Measurements from ENCODE around the gene HAGHL.
"Not testable (repeated sequence)": the region's sequence is repeated elsewhere in the genome, so short reads cannot be mapped to it uniquely, and the experiment has no call there.

Gene HAGHL

DNA sequence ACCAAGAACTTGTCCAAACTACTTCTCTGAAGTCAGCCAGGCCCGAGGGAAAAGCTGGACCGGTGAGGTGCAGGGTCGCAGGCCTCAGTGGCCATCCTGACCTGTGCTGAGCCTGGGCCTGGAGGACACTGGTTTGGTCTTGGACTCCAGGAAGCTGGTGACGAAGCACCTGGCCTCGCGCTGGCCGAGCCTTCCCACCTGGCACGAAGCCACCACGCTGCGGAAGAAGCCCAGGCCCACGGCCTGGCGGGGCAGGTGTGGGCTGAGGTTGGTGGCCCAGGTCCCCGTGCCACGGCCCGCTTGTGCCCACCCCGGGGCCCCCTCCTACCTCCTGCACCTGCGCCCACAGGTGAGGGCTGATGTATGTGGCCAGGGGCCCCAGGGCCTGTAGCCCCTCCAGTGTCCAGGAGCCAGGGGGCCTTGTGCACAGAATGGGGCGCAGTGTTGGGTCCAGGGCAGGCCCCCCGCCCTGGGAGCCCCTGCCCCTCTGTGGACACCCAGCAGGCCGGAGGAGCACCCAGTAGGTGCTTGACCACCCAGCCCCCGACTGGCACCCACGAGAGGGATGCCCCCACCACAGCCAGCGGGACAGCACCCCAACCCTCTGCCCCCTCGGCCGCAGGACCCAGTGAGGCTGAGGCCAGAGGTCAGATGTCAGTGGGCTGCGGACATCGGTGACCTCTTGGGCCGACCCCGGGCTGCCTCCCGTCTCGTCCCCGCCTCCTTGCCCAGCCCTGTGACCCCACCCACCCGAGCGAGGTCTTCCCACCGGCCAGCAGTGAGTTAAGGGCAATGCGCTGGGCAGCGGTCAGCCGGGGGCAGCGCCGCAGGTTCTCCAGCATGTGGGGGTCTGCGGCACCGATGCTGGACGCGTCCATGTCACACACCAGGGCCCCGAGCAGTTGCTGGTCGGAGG is 47.4 kb downstream of the HAGHL start:
- DNase-seq, result no peak

DNA sequence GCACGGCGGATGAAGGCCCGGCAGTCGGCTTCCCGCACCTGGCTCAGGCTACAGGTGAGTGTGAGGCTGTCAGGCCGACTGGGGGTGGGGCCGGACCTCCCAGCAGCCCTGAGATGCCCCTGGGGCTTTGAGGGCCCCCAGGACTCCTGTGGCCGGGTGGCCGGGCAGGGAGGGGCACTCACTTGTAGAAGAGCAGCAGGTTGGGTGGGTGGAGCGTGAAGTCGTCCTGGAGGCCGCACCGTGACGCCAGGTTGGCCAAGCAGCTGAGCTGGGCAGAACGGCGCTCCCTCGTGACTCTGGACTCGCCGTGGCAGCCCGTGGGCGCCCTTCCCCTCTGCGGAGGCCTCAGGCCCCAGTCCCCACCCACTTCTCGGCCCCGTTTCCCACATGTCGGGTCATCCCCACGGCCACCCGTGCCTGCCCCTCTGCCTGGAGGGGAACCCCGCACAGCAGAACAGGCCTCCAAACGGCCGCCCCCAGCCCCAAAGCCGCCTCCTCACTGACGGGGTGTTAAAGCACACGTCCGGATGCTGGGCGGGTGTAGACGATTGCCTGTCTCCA is 48.4 kb downstream of the HAGHL start:
- DNase-seq, result no peak

DNA sequence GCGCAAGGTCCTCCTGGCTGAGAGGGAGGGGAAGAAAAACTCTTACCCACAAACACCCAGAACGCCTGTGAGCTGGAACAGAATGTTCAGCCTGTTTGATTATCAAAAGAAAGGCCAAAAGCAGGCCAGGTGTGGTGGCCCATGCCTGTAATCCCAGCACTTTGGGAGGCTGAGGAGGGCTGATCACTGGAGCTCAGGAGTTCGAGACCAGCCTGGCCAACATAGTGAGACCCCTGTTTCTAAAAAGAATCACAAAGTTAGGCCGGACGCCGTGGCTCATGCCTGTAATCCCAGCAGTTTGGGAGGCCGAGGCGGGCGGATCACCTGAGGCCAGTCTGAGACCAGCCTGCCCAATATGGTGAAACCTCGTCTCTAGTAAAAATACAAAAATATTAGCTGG is 49.4 kb downstream of the HAGHL start:
- not testable (repeated sequence) for DNase-seq

DNA sequence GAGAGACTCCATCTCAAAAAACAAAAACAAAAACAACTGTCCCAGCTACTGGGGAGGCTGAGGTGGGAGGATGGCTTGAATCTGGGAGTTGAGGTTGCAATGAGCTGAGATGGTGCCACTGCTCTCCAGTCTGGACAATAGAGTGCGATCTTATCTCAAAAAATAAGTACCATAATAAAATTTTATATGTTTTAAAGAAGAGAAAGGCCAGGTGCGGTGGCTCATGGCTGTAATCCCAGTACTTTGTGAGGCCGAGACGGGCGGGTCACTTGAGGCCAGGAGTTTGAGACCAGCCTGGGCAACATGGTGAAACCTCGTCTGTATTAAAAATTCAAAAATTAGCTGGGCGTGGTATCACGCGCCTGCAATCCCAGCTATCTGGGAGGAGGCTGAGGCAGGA is 49.9 kb downstream of the HAGHL start:
- DNase-seq, result no peak

DNA sequence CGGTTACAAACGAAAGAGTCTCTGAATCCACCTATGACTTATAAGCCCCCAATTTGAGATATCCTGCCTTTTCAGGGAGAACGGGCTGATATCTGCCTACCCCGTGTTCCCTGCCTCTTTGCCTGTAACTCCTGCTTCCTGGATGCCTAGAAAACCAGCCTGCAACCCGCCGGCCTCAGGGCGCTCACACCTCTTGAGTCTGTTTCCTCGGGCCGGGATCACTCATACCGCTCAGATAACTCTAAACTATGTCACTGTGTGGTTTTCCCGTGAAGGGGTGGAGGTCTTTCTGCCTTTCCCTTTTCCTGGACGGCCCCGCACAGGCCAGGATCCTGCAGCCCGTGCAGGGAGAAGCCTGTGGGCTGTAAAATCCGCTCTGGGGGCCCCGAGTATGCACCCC is 50.9 kb downstream of the HAGHL start:
- DNase-seq, result no peak

DNA sequence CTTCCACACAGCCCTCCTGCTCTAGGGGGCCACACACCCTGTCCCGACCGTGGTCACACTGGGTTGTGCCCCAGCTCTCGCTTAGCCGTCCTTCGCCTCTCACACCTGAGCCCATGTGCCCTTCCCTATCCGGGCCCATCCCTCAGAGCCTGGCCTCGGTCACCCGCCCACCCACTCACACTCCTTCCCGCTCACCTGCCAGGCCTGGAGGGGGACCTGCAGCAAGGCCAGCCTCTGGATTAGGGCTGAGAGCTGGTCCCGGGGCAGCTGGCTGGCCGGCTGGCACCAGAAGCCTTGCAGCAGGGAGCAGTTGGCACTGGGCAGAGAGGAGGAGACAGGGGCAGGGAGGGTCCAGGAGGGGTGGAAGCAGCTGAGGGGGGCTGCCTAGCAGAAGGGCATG is 51.5 kb downstream of the HAGHL start:
- DNase-seq, result no peak

DNA sequence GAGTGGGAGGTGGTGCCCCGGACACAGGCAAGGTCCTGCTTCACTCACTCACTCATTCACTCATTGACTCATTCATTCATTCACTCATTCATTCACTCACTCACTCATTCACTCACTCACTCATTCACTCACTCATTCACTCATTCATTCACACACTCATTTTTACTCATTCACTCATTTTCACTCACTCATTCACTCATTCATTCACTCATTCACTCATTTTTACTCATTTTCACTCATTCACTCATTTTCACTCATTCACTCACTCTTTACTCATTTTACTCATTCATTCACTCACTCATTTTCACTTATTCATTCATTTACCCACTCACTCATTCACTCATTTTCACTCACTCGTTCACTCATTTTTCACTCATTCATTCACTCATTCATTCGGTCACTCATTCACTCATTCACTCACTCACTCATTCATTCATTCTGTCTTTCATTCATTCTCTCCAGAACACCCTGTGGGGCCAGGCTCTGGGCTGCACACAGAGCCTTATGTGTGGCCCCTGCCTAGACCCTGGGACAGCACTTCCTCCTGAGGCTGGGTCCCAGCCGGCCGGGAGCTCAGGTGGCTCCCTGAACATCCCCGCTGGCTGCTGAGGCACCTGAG is 52.1 kb downstream of the HAGHL start:
- DNase-seq, result no peak
